ENCODE measurements around the gene CRYBG1. TPM values are rescaled to one million over a fixed set of nuclear protein-coding genes. Genes with fewer than 3 reads are reported as not detected.

The CRYBG1 gene
- total and polyA plus RNA-seq, 10 of the 15 experiments (the other 5 are each of a cell fraction or from before 2014, with no cell fraction given) = 6.5 to 57.0 (median 25.2) TPM

DNA sequence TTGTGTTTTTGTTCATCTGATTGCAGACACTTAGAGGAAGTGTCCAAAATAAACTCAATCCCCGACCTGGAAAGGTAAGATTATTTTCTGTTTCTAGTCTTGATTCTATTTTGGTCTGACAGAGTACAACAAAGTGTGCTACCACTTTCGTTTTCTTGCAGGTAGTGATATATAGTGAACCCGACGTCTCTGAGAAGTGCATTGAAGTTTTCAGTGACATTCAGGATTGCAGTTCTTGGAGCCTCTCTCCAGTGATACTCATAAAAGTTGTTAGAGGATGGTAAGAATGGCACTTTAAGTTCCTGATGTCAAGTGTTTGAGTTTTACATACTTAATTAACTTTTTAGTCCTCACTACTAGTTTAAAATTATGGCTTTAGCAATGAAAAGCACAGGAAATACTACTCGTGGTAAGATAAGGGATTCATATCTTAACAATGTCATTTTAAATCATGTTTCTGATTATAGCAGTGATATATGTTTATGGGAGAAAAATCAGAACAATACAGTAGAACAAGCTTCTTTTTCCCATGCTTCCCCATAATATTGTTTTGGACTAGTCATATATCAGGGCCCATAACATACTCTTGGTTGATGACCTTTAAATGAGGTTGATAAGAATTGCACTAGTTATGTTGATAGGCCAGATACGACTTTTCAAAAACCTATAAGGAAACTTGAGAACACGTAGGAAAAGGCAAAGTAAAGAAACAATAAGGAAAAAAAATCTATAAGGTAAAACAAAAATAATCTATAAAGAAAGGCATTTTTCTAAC, 164.8 kb downstream of the CRYBG1 start (continued):
- TF ChIP-seq, protein P1, sequence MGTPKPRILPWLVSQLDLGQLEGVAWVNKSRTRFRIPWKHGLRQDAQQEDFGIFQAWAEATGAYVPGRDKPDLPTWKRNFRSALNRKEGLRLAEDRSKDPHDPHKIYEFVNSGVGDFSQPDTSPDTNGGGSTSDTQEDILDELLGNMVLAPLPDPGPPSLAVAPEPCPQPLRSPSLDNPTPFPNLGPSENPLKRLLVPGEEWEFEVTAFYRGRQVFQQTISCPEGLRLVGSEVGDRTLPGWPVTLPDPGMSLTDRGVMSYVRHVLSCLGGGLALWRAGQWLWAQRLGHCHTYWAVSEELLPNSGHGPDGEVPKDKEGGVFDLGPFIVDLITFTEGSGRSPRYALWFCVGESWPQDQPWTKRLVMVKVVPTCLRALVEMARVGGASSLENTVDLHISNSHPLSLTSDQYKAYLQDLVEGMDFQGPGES (IDR thresholded peaks at IDR 0.05) = no peak
- TF ChIP-seq NFYB (IDR thresholded peaks at IDR 0.05; ENCODE audit: insufficient read depth, low read depth, low read length) (no peak), BCL11A (IDR thresholded peaks at IDR 0.05; ENCODE audit: low read depth, low read length) (0 out of 2 replicates have a peak, but pooled peaks have one; percentile 4), DPF2 (IDR thresholded peaks at IDR 0.05) (0 out of 2 replicates have a peak, but pooled peaks have one; percentile 22), IKZF2 (IDR thresholded peaks at IDR 0.05) (peak; percentile 54 to 76; a peak in 3 of 4 replicates), ZNF207 (IDR thresholded peaks at IDR 0.05; ENCODE audit: borderline replicate concordance) (no peak), NFIC (IDR thresholded peaks at IDR 0.05; ENCODE audit: low read depth, low read length) (peak; percentile 62), RB1 (IDR thresholded peaks at IDR 0.05; ENCODE audit: borderline replicate concordance) (no peak), KAT2A (conservative IDR thresholded peaks at IDR 0.05; ENCODE audit: control insufficient read depth, low read depth, low read length) (no peak), JUNB (IDR thresholded peaks at IDR 0.05) (no peak)
- TF ChIP-seq, protein P2, sequence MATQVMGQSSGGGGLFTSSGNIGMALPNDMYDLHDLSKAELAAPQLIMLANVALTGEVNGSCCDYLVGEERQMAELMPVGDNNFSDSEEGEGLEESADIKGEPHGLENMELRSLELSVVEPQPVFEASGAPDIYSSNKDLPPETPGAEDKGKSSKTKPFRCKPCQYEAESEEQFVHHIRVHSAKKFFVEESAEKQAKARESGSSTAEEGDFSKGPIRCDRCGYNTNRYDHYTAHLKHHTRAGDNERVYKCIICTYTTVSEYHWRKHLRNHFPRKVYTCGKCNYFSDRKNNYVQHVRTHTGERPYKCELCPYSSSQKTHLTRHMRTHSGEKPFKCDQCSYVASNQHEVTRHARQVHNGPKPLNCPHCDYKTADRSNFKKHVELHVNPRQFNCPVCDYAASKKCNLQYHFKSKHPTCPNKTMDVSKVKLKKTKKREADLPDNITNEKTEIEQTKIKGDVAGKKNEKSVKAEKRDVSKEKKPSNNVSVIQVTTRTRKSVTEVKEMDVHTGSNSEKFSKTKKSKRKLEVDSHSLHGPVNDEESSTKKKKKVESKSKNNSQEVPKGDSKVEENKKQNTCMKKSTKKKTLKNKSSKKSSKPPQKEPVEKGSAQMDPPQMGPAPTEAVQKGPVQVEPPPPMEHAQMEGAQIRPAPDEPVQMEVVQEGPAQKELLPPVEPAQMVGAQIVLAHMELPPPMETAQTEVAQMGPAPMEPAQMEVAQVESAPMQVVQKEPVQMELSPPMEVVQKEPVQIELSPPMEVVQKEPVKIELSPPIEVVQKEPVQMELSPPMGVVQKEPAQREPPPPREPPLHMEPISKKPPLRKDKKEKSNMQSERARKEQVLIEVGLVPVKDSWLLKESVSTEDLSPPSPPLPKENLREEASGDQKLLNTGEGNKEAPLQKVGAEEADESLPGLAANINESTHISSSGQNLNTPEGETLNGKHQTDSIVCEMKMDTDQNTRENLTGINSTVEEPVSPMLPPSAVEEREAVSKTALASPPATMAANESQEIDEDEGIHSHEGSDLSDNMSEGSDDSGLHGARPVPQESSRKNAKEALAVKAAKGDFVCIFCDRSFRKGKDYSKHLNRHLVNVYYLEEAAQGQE (IDR thresholded peaks at IDR 0.05; ENCODE audit: low read depth, low read length) = no peak
- TF ChIP-seq, protein P3, sequence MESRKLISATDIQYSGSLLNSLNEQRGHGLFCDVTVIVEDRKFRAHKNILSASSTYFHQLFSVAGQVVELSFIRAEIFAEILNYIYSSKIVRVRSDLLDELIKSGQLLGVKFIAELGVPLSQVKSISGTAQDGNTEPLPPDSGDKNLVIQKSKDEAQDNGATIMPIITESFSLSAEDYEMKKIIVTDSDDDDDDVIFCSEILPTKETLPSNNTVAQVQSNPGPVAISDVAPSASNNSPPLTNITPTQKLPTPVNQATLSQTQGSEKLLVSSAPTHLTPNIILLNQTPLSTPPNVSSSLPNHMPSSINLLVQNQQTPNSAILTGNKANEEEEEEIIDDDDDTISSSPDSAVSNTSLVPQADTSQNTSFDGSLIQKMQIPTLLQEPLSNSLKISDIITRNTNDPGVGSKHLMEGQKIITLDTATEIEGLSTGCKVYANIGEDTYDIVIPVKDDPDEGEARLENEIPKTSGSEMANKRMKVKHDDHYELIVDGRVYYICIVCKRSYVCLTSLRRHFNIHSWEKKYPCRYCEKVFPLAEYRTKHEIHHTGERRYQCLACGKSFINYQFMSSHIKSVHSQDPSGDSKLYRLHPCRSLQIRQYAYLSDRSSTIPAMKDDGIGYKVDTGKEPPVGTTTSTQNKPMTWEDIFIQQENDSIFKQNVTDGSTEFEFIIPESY (IDR thresholded peaks at IDR 0.05) = no peak
- TF ChIP-seq, protein P4, sequence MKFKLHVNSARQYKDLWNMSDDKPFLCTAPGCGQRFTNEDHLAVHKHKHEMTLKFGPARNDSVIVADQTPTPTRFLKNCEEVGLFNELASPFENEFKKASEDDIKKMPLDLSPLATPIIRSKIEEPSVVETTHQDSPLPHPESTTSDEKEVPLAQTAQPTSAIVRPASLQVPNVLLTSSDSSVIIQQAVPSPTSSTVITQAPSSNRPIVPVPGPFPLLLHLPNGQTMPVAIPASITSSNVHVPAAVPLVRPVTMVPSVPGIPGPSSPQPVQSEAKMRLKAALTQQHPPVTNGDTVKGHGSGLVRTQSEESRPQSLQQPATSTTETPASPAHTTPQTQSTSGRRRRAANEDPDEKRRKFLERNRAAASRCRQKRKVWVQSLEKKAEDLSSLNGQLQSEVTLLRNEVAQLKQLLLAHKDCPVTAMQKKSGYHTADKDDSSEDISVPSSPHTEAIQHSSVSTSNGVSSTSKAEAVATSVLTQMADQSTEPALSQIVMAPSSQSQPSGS (IDR thresholded peaks at IDR 0.05; ENCODE audit: low read length) = peak; percentile 61; the same call in 1 of the 2 replicates
- TF ChIP-seq, protein P5, sequence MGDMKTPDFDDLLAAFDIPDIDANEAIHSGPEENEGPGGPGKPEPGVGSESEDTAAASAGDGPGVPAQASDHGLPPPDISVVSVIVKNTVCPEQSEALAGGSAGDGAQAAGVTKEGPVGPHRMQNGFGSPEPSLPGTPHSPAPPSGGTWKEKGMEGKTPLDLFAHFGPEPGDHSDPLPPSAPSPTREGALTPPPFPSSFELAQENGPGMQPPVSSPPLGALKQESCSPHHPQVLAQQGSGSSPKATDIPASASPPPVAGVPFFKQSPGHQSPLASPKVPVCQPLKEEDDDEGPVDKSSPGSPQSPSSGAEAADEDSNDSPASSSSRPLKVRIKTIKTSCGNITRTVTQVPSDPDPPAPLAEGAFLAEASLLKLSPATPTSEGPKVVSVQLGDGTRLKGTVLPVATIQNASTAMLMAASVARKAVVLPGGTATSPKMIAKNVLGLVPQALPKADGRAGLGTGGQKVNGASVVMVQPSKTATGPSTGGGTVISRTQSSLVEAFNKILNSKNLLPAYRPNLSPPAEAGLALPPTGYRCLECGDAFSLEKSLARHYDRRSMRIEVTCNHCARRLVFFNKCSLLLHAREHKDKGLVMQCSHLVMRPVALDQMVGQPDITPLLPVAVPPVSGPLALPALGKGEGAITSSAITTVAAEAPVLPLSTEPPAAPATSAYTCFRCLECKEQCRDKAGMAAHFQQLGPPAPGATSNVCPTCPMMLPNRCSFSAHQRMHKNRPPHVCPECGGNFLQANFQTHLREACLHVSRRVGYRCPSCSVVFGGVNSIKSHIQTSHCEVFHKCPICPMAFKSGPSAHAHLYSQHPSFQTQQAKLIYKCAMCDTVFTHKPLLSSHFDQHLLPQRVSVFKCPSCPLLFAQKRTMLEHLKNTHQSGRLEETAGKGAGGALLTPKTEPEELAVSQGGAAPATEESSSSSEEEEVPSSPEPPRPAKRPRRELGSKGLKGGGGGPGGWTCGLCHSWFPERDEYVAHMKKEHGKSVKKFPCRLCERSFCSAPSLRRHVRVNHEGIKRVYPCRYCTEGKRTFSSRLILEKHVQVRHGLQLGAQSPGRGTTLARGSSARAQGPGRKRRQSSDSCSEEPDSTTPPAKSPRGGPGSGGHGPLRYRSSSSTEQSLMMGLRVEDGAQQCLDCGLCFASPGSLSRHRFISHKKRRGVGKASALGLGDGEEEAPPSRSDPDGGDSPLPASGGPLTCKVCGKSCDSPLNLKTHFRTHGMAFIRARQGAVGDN (IDR thresholded peaks at IDR 0.05) = no peak
- TF ChIP-seq, protein P6, sequence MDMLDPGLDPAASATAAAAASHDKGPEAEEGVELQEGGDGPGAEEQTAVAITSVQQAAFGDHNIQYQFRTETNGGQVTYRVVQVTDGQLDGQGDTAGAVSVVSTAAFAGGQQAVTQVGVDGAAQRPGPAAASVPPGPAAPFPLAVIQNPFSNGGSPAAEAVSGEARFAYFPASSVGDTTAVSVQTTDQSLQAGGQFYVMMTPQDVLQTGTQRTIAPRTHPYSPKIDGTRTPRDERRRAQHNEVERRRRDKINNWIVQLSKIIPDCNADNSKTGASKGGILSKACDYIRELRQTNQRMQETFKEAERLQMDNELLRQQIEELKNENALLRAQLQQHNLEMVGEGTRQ (IDR thresholded peaks at IDR 0.05; ENCODE audit: borderline replicate concordance, low read depth, low read length) = no peak
